ENCODE measurements around the gene DOCK4. TPM values are rescaled to one million over a fixed set of nuclear protein-coding genes. Genes with fewer than 3 reads are reported as not detected.

Gene DOCK4
- total RNA-seq, 4 donors from 2014 or later, result 30.8 to 49.8 (median 37.2) TPM

DNA sequence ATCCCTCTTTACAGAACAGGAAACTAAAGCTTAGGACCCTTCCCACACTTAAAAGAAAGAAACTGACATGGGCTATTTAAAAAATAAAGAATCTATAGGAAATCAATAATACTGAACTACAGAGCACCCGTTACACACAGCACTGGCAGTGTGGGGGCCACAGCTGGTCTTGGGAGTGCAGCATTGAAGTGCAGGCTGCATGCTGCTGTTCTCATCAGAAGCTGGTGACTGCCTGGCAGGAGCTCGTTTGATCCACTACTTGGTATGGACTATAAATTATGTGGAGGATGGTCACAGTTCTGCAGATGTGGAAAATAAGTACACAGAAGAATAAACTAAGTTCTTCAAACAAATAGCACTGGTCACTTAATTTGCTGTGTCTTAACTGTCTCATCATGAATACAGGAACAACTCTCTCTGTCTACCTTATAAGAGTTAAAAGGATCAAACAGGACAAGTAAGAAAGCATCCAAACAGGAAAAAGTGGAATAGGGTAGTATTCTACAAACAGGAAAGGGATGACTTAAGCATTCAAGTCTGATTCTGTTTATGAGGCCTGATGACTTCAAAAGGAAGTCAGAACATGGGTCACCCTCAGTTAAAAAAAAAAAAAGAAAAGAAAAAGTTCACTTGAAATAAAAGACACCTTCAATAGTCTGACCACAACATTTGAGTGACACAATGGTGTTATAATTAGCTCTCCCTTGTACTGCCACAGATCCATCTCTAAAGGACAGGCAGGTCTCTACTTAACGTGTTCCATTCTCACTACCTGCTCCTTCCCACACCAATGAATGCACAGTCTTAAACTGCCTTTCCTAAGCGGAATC lies 21.0 kb downstream of the DOCK4 start:
- Histone ChIP-seq H3K4me1 (peaks cover 0 to 36% (median 3%) of the 10 kb centered on the region in 4 donors), H3K9me3 (no peaks in the 10 kb centered on the region), H3K27ac (no peak overlapping the region), H3K4me3 (no peak overlapping the region), H3K36me3 (no peaks in the 10 kb centered on the region), H3K27me3 (no peaks in the 10 kb centered on the region)
- TF ChIP-seq POLR2A (IDR thresholded peaks at IDR 0.05), result no peak
- no peak for TF ChIP-seq EP300 (IDR thresholded peaks at IDR 0.05)
- TF ChIP-seq, protein P1, sequence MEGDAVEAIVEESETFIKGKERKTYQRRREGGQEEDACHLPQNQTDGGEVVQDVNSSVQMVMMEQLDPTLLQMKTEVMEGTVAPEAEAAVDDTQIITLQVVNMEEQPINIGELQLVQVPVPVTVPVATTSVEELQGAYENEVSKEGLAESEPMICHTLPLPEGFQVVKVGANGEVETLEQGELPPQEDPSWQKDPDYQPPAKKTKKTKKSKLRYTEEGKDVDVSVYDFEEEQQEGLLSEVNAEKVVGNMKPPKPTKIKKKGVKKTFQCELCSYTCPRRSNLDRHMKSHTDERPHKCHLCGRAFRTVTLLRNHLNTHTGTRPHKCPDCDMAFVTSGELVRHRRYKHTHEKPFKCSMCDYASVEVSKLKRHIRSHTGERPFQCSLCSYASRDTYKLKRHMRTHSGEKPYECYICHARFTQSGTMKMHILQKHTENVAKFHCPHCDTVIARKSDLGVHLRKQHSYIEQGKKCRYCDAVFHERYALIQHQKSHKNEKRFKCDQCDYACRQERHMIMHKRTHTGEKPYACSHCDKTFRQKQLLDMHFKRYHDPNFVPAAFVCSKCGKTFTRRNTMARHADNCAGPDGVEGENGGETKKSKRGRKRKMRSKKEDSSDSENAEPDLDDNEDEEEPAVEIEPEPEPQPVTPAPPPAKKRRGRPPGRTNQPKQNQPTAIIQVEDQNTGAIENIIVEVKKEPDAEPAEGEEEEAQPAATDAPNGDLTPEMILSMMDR (IDR thresholded peaks at IDR 0.05), result no peak
- 69 to 74% methylated on average over 4 of the region's 4 CpGs for WGBS, 2 donors
- no peak for DNase-seq (ENCODE audit: low spot score in 2 of 2)

GRCh38 chr7:112184455-112184854 lies 21.7 kb downstream of the DOCK4 start:
- H3K9me3 ChIP-seq, result no peaks in the 10 kb centered on the region
- WGBS, 2 donors, result 90 to 92% methylated on average over 2 of the region's 2 CpGs
- no peak for TF ChIP-seq POLR2A (IDR thresholded peaks at IDR 0.05)
- TF ChIP-seq, protein P1 (IDR thresholded peaks at IDR 0.05), result no peak
- TF ChIP-seq EP300 (IDR thresholded peaks at IDR 0.05), result no peak
- no peak for DNase-seq (ENCODE audit: low spot score in 2 of 2)
- no peaks in the 10 kb centered on the region for H3K27me3 ChIP-seq
- H3K27ac ChIP-seq, result no peak overlapping the region
- no peaks in the 10 kb centered on the region for H3K36me3 ChIP-seq
- no peak overlapping the region for H3K4me3 ChIP-seq
- H3K4me1 ChIP-seq, result peaks cover 0 to 36% (median 3%) of the 10 kb centered on the region in 4 donors

- Histone ChIP-seq H3K4me3 (no peak overlapping the region), H3K27ac (no peak overlapping the region), H3K9me3 (no peaks in the 10 kb centered on the region), H3K36me3 (no peaks in the 10 kb centered on the region), H3K27me3 (no peaks in the 10 kb centered on the region), H3K4me1 (peaks cover 0 to 36% (median 3%) of the 10 kb centered on the region in 4 donors)
- TF ChIP-seq EP300 (IDR thresholded peaks at IDR 0.05) (no peak), POLR2A (IDR thresholded peaks at IDR 0.05) (no peak)
- TF ChIP-seq, protein P1 (IDR thresholded peaks at IDR 0.05), result no peak
- 87 to 96% methylated on average over 1 of the region's 1 CpG for WGBS, 2 donors
- DNase-seq (ENCODE audit: low spot score in 2 of 2), result no peak
These were observed 22.9 kb downstream of the DOCK4 start for GRCh38 chr7:112183266-112183665.

GRCh38 chr7:112182749-112183148 lies 23.4 kb downstream of the DOCK4 start:
- WGBS, 2 donors, result 48 to 54% methylated on average over 5 of the region's 5 CpGs
- Histone ChIP-seq H3K9me3 (no peaks in the 10 kb centered on the region), H3K4me3 (no peak overlapping the region), H3K36me3 (no peaks in the 10 kb centered on the region), H3K27ac (no peak overlapping the region), H3K27me3 (no peaks in the 10 kb centered on the region), H3K4me1 (peaks cover 0 to 36% (median 3%) of the 10 kb centered on the region in 4 donors)
- TF ChIP-seq EP300 (IDR thresholded peaks at IDR 0.05) (no peak), POLR2A (IDR thresholded peaks at IDR 0.05) (no peak)
- TF ChIP-seq, protein P1 (IDR thresholded peaks at IDR 0.05), result no peak
- no peak for DNase-seq (ENCODE audit: low spot score in 2 of 2)

GRCh38 chr7:112180223-112180622 lies 26.0 kb downstream of the DOCK4 start:
- Histone ChIP-seq H3K4me3 (no peak overlapping the region), H3K4me1 (peaks cover 0 to 29% (median 3%) of the 10 kb centered on the region in 4 donors), H3K36me3 (no peaks in the 10 kb centered on the region), H3K27me3 (no peaks in the 10 kb centered on the region), H3K27ac (no peak overlapping the region), H3K9me3 (no peaks in the 10 kb centered on the region)
- WGBS, 2 donors, result 75% methylated on average over 4 of the region's 4 CpGs
- TF ChIP-seq EP300 (IDR thresholded peaks at IDR 0.05), result no peak
- TF ChIP-seq, protein P1 (IDR thresholded peaks at IDR 0.05), result no peak
- no peak for TF ChIP-seq POLR2A (IDR thresholded peaks at IDR 0.05)
- DNase-seq (ENCODE audit: low spot score in 2 of 2), result no peak
